ENCODE results near the gene HIP1R.

Gene HIP1R

DNA sequence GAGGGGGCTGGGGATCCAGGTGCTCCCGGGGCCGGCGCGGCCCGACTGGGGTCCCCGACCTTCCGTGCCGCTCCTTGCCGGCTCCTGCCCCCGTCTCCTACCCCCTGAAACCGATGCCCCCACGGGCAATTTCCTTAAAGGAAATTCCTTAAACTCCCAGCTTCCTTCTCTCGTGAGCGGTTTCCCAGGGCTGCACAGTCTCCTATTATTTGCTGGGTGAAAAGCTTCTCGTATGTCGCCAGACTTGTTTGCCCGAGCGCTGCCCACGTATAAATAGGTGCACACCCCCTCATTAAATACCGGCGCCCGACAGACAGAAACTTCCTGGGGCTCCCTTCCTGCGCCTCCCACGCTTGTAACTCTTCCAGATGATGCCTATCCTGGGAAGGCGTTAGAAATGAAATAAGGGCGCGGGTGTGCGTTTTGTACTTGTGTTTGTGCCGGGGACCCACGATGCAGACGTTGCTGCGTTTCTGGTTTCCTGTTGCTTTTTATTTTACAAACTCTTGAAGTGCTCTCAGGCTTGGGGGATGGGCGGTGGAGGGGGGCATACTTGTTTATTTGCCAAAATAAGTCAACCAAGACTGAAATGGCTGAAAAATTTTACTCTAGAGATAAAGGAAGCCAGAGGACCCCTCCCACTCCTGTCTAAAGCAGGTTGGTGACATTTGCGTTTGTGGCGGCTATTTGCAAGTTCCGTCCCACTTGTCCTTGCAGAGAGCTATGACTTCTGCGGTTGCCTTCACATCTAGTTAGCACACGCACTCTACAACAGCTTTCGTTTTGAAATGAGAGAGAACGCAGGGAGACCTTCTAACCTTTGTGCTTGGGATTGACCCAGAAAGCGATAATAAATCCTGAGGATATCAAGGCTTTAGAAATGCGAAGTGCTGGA lies 1.0 kb downstream of the HIP1R start:
- TF ChIP-seq CTCF (IDR thresholded peaks at IDR 0.05), result no peak

DNA sequence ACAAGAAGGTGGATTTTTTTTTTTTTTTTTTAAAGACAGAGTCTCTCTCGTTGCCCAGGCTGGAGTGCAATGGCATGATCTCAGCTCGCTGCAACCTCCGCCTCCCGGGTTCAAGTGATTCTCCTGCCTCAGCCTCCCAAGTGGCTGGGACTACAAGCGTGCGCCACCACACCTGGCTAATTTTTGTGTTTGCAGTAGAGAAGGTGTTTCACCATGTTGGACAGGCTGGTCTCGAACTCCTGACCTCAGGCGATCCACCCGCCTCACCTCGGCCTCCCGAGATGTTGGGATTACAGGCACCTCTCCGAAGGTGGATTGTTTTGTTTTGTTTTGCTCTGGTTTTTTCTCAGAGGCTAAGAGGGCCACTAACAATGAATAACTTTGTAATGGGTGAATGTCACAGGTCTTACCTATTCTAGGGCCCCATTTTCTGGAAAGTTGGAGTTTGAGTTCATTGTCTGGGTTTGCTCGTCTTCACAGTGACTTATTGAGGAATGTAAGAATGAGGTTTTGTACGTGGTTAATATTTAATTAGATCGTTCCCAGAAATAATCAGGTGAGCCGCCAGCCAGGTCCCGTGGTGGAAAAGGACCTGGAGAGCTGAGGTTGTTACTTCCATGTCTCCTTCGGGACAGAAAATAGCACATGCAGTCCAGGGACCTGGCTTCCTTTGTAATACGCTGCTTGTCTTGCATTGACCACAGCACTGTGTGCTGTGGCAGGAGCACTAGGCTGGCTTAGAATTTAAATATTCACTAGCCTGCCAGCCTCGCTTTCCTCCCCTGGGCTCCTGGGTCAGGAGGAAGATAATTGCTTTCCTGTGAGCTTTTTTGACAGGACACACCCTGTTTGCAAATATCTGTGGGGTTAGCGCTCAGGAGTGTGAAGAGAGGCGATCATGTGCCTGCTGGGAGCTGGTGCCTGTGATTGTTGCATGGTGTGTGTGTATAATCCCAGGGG lies 2.3 kb downstream of the HIP1R start:
- TF ChIP-seq CTCF (IDR thresholded peaks at IDR 0.05), result no peak

DNA sequence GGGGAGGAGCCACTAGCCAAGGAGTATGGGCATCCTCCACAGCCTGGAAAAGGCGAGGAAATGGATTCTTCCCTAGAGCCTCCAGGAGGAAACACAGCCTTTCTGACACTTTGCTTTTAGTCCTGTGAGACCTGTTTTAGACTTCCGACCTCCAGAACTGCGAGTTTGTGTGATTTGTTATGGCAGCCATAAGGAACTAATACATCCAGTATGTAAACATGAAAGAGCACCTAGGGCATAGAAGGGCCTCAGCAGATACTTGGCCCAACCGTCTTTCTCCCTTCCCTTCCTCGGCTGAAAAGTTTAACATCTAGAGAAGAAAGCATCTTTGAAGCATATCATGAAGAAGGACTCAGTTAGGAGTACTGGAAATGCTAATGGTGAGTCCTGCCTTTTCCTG lies 3.6 kb downstream of the HIP1R start:
- no peak for TF ChIP-seq CTCF (IDR thresholded peaks at IDR 0.05)

DNA sequence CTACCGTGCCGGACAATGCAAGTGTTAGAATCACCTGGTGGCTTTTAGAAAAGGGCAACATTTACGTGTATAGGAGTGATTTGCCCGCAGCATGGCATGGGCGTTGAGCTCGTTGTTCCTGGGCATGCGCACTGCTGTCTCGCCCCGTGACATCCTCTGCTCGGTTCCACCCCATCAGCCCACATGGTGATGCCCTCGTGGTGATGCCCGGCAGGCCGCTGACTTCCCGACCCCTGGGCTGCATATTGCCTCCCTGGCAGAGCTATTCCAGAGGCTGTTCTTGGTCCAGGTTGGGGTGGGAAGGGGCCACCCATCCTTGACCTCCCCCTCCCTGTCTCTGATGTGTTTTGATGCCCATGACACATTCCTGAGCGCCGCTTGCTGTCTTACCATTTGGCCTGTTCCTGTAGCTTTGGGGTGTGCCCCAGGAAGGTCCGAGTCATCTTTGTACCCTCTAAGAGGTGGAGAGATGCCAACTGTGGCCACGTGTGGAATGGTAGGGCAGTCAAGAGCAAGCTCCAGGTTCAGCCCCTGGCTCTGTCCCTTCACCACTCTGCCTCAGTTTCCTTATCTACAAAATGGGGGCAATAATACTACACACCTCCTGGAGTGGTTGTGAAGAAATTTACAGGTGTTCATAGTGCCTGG lies 4.8 kb downstream of the HIP1R start:
- no peak for TF ChIP-seq CTCF (IDR thresholded peaks at IDR 0.05)

- TF ChIP-seq CTCF (IDR thresholded peaks at IDR 0.05), result no peak
Observed at GRCh38 chr12:122840580-122841513, 5.6 kb downstream of the HIP1R start.

DNA sequence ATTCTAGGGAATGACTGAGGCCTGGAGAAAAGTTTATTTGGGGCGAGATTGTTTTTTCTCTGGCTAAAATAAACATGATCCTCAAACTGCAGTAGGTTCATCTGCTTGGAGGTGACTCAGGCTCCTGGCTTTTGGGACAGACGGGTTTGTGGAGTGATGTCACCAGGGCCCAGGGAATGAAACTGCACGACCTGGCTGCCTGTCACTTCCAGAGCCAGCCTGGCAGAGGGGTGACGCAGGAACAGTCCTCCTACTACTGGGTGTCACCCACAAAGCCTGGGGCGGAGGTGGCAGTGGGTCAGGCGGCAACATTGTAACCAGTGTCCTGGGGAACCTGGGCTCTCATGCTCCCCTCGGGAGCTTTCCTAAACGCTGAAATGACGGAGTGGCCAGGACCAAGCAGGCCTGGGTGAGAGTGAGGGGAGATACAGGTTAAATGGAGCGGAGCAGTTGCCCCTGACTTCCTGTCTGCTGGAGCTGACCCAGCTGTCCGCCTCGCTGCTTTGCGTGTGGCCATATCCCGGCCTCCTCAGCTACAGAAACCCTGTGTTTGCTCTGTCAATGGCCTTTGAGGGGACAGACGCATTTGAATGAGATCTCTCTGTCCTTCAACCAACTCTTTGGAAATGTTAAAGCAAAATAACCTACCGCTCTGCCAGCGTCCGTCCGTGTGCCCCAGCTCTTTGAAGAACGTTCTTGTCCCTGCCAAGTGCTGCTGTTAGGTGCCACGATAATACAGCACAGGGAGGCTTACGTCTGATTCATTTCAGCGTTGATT lies 6.5 kb downstream of the HIP1R start:
- TF ChIP-seq CTCF (IDR thresholded peaks at IDR 0.05), result no peak
